HEK293T (cell line): ENCODE measurements around the gene ADK.
A peak's percentile ranks its signal among the peaks of the same experiment; 100 is the strongest.
"Not testable (repeated sequence)": the region's sequence is repeated elsewhere in the genome, so short reads cannot be mapped to it uniquely, and the experiment has no call there.

Experiments used
- CTCF ChIA-PET: fragments of 350-600 bp; formaldehyde crosslinking; extraction: SDS; loops from one replicate; lab custom pipeline; 2021; ENCODE audit warnings: antibody characterized with exemption, inconsistent platforms; lab: Yijun Ruan, JAX
- POLR2A ChIA-PET: fragments of 350-600 bp; formaldehyde crosslinking; extraction: SDS; loops from one replicate; lab custom pipeline; 2020; ENCODE audit warnings: antibody characterized with exemption, inconsistent platforms; lab: Yijun Ruan, JAX
- DNase-seq: peaks from one replicate; pipeline ENCODE4 v3.0.0; 2012; ENCODE audit warnings: mixed read lengths; ENCODE audit errors: extremely low spot score
- ARNT ChIP-seq: fragments of 450-650 bp; IDR thresholded peaks from 2 replicates; pipeline ENCODE4 v1.6.1; 2017; ENCODE audit warnings: mild to moderate bottlenecking
- BHLHE40 ChIP-seq: fragments of 450-650 bp; IDR thresholded peaks from 2 replicates; pipeline ENCODE4 v1.6.1; 2016; ENCODE audit warnings: mild to moderate bottlenecking, moderate library complexity, borderline replicate concordance
- CTBP1 ChIP-seq: fragments of 450-650 bp; IDR thresholded peaks from 2 replicates; pipeline ENCODE4 v1.6.1; 2016; ENCODE audit warnings: borderline replicate concordance
- ELF4 ChIP-seq: fragments of 450-650 bp; IDR thresholded peaks from 2 replicates; pipeline ENCODE4 v1.6.1; 2017; ENCODE audit warnings: antibody characterized with exemption
- FOXA1 ChIP-seq: fragments of 450-650 bp; IDR thresholded peaks from 2 replicates; pipeline ENCODE4 v1.6.1; 2016; ENCODE audit warnings: mild to moderate bottlenecking
- FOXK2 ChIP-seq: fragments of 450-650 bp; IDR thresholded peaks from 2 replicates; pipeline ENCODE4 v1.6.1; 2016; ENCODE audit warnings: mild to moderate bottlenecking
- FOXM1 ChIP-seq: fragments of 450-650 bp; IDR thresholded peaks from 2 replicates; pipeline ENCODE4 v1.6.1; 2017; ENCODE audit warnings: mild to moderate bottlenecking, borderline replicate concordance
- HDGF ChIP-seq: fragments of 450-650 bp; IDR thresholded peaks from 2 replicates; pipeline ENCODE4 v1.6.1; 2017; ENCODE audit warnings: antibody characterized with exemption, borderline replicate concordance
- L3MBTL2 ChIP-seq: fragments of 450-650 bp; conservative IDR thresholded peaks from 2 replicates; pipeline ENCODE4 v1.6.1; 2016; ENCODE audit warnings: mild to moderate bottlenecking
- LEF1 ChIP-seq: fragments of 450-650 bp; IDR thresholded peaks from 2 replicates; pipeline ENCODE4 v1.6.1; 2017; ENCODE audit warnings: mild to moderate bottlenecking, borderline replicate concordance
- NFRKB ChIP-seq: fragments of 450-650 bp; IDR thresholded peaks from 2 replicates; pipeline ENCODE4 v1.6.1; 2016; ENCODE audit warnings: mild to moderate bottlenecking, moderate library complexity
- SP1 ChIP-seq: fragments of 450-650 bp; IDR thresholded peaks from 2 replicates; pipeline ENCODE4 v1.6.1; 2017
- SUZ12 ChIP-seq: fragments of 450-650 bp; IDR thresholded peaks from 2 replicates; pipeline ENCODE4 v1.6.1; 2016; ENCODE audit warnings: mild to moderate bottlenecking
- TARDBP ChIP-seq: fragments of 450-650 bp; IDR thresholded peaks from 2 replicates; pipeline ENCODE4 v1.6.1; 2016
- ZNF384 ChIP-seq: fragments of 450-650 bp; IDR thresholded peaks from 2 replicates; pipeline ENCODE4 v1.6.1; 2016
- TF ChIP-seq, protein P1 (sequence below): fragments of 450-650 bp; IDR thresholded peaks from 2 replicates; pipeline ENCODE4 v1.6.1; 2016

Gene ADK

DNA sequence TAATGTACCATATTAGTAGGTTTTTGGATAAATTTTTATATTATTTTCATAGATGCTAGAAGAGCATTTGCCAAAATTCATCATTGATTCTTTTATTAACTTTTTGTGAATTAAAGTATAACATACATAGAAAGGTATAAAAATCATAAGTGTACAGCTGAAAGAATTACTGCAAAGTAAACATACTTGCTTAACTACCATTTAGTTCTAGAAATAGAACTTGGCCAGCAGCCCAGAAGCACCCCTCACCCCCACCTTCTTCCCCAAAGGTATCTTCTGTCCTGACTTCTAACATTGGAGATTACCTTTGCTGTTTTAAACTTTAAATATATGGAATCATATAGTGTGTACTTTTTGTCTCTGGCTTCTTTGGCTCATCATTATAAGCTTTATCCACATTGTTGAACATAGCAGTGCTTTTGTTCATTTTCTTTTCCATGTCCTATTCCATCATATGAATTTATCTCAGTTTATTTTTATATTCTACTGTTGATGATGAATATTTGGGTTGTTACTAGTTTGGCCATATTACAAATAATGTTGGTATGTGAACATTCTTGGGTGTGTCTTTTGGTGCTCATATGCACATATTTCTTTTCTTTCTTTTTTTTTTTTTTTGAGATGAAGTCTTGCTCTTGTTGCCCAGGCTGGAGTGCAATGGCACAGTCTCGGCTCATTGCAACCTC is 142.8 kb downstream of the ADK start:
- no peak for DNase-seq
- TF ChIP-seq, protein P1, sequence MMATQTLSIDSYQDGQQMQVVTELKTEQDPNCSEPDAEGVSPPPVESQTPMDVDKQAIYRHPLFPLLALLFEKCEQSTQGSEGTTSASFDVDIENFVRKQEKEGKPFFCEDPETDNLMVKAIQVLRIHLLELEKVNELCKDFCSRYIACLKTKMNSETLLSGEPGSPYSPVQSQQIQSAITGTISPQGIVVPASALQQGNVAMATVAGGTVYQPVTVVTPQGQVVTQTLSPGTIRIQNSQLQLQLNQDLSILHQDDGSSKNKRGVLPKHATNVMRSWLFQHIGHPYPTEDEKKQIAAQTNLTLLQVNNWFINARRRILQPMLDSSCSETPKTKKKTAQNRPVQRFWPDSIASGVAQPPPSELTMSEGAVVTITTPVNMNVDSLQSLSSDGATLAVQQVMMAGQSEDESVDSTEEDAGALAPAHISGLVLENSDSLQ: peak; percentile 72; the same call in 1 of the 2 replicates
- TF ChIP-seq FOXA1 (peak; percentile 61), SP1 (no peak)
- ChIA-PET CTCF (interaction anchor here (1.2 to 1.6 kb wide), 2 partner anchors 18 to 942 kb away, joined by 3 to 4 read pairs; partner anchors contain the start of gene COMTD1), POLR2A (no interaction called here)

DNA sequence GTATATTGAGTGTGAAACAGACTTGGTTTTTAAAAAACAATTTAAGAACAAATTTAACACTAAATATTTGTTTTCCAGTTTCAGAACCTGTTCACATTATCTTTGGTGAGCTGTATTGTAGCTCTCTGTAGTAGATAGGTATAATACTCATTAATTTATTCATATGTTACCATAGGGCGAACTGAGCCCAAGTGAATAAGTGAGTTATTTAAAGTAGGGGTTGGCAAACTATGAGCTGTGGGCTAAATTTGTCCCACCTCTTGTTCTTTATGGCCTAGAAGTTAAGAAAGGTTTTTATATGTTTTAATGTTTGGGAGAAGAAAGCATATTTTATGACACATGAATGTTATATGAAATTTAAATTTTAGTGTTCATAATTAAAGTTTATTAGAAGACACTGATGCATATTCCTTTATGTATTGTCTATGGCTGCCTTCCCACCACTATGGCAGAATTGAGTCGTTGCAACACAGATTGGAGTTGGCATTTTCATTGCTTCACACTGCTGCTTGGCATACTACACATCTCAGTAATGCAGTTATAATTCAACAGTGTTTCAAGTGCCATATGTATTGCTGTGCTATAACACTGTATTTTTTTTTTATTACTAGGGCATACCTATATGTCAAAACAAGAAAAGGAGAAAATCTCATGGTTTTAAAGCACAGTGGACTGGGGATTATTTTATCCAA is 146.5 kb downstream of the ADK start:
- DNase-seq: no peak
- TF ChIP-seq FOXM1 (no peak), BHLHE40 (no peak), SUZ12 (no peak), TARDBP (no peak), ARNT (no peak), ELF4 (no peak)
- TF ChIP-seq, protein P1: no peak
- CTCF ChIA-PET: interaction anchor here (1.1 kb wide), 1 partner anchor 9 kb away, joined by 3 read pairs; no protein-coding TSS in a partner anchor
- POLR2A ChIA-PET: no interaction called here

DNA sequence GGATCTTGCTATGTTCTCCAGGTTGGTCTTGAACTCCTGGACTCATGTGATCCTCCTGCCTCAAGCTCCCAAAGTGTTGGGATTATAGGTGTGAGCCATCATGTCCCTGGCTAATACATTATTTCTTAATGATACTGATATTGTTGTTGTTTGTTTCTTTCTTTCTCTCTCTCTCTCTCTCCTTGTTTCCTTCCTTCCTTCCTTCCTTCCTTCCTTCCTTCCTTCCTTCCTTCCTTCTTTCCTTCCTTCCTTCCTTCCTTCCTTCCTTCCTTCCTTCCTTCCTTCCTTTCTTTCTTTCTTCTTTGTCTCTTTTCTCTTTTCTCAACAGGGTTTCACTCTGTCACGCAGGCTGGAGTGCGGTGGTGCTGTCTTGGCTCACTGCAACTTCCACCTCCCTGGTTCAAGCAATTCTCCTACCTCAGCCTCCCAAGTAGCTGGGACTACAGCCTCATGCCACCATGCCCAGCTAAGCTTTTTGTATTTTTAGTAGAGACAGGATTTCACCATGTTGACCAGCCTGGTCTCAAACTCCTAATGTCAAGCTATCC is 149.1 kb downstream of the ADK start:
- CTCF ChIA-PET: interaction anchor here (0.6 kb wide), 1 partner anchor 572 kb away, joined by 4 read pairs; no protein-coding TSS in a partner anchor
- POLR2A ChIA-PET, DNase-seq: not testable (repeated sequence)

DNA sequence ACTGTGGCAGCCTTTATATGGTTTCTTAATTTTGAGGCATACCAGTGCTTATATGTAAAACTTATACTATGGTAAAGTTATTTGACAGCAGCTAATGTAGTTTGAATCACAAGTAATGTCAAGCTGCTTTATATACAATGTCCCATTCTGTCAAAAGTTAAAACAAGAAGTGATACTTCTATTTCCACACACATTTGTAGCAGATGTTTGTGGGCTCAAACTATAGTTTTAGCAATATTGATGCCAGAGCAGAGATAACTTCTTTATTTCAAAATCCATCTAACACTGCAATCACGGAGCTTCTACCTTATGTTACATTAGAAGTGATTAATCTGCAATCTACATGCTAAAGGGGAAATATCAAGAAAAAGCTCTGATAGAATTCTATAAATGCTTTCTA is 149.6 kb downstream of the ADK start:
- POLR2A ChIA-PET: no interaction called here
- no peak for DNase-seq
- CTCF ChIA-PET: interaction anchor here (0.6 kb wide), 1 partner anchor 571 kb away, joined by 4 read pairs; no protein-coding TSS in a partner anchor
- TF ChIP-seq TARDBP (no peak), LEF1 (no peak), L3MBTL2 (no peak), FOXM1 (no peak), SUZ12 (no peak), NFRKB (no peak), FOXK2 (no peak), FOXA1 (no peak), ARNT (no peak), ZNF384 (no peak)

DNA sequence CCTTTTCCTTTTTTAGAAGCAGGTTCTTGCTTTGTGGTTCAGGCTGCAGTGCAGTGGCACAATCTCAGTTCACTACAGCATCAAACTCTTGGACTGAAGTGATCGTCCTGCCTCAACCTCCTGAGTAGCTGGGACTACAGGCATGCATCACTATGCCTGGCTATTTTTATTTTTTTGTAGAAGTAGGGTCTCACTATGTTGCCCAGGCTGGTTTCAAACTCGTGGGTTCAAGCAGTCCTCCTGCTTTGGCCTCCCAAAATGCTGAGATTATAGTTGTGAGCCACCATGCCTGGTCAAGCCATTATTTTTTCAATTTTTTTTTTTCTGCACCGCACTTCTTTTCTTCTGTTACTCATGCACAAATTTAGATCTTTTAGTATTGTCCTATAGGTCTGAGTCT is 154.7 kb downstream of the ADK start:
- POLR2A ChIA-PET: no interaction called here
- TF ChIP-seq FOXA1 (no peak), ELF4 (no peak), CTBP1 (no peak), FOXK2 (no peak), SP1 (no peak), NFRKB (no peak), L3MBTL2 (no peak)
- no peak for DNase-seq
- CTCF ChIA-PET: no interaction called here

DNA sequence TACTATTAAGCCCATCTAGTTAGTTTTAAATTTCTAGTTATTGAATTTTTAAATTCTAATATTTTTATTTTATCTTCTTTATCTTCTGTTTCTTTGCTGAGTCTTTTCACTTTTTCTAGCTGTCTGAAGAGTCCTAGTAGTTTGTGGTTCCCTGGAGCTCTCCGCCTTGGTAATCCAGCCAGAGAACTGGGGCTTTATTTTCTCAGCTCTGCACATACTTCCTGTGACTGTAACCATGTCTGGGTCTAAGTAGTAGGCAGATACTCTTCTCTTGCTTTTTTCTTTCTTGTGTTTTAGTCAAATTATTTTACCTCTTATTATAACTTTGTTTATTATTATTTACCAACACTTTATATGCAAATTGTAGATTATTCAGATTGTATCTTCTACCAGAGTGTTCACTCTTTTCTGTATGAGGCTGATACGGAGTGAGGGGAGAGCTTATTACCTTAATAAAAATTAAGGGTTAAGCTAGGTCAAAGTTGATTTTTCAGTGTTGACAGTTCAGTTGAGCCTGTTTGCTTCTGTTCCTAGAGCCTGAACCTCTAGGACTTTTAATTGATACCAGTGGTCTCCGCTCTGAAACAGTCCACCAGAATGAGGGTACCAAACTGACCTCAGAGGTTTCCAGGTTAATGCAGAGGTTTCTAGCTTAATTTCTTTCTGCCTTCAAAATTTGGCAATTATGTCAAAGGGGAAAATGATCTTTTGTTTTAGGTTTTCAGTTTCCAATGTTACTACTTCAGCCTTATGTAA is 155.4 kb downstream of the ADK start:
- TF ChIP-seq CTBP1 (no peak), TARDBP (no peak), ZNF384 (no peak), L3MBTL2 (no peak), ELF4 (no peak), SUZ12 (no peak)
- CTCF ChIA-PET: interaction anchor here (0.6 to 1.1 kb wide), 2 partner anchors 9 to 26 kb away, joined by 3 read pairs; no protein-coding TSS in a partner anchor
- DNase-seq: no peak
- POLR2A ChIA-PET: no interaction called here

DNA sequence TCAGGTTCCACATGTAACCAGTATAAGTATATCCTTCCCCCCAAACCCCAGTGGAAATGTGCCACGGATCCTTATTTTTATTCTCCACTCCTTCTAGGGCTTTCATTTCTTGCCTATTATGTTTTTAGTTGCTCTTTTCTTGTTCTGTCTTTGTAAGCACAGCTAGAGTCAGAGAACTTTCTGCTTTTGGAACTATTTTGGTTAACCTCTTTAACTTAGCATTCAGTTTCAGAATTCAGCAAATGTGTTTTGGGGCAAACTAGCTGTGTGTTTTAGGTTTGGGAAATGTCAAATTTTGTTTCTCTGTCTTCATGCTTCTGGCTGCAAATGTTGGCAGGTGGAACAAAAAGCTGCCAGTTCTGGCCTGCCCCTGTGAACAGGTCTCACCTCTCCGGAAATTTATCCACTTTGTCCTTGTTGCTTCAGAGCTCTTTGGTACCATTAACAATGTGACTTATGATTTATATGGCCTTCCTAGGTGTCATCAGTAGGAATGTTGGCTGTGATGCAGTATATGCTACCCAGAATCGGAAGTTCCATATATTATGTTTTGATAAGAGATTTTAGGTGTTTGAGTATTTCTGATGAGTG is 156.1 kb downstream of the ADK start:
- ChIA-PET CTCF (interaction anchor here (1.1 kb wide), 1 partner anchor 10 kb away, joined by 3 read pairs; no protein-coding TSS in a partner anchor), POLR2A (no interaction called here)
- DNase-seq: no peak
- no peak for TF ChIP-seq HDGF
- TF ChIP-seq ZNF384: no peak
- no peak for TF ChIP-seq TARDBP
- TF ChIP-seq ARNT: no peak
- TF ChIP-seq SUZ12: no peak
- TF ChIP-seq, protein P1: no peak
- no peak for TF ChIP-seq ELF4
- TF ChIP-seq FOXK2: no peak
- no peak for TF ChIP-seq LEF1
